Measurements from ENCODE around the gene OR4A5. TPM values are rescaled to one million over a fixed set of nuclear protein-coding genes. Genes with fewer than 3 reads are reported as not detected.
"Not testable (repeated sequence)": the region's sequence is repeated elsewhere in the genome, so short reads cannot be mapped to it uniquely, and the experiment has no call there.

OR4A5 gene
- not detected for total RNA-seq

GRCh38 chr11:54706532-54706931 is at the start of gene OR4A5:
OR4A5 (plus strand) TSS chr11:54706832; CDS start chr11:54706885, 53 bp downstream.
- H3K27ac ChIP-seq; H3K27me3 ChIP-seq (replicated peaks; ENCODE audit: insufficient read depth); H3K9me3 ChIP-seq; intact Hi-C loops (cut with DNase I); H3K4me1 ChIP-seq (replicated peaks); H3K36me3 ChIP-seq; H3K4me3 ChIP-seq; DNase-seq (ENCODE audit: low spot score): not testable (repeated sequence)
- WGBS, result 0% methylated on average over 1 of the region's 1 CpG

- intact Hi-C loops (cut with DNase I); H3K36me3 ChIP-seq; H3K9me3 ChIP-seq; H3K4me1 ChIP-seq (replicated peaks); H3K27ac ChIP-seq; H3K27me3 ChIP-seq (replicated peaks; ENCODE audit: insufficient read depth); H3K4me3 ChIP-seq; DNase-seq (ENCODE audit: low spot score): not testable (repeated sequence)
- 72% methylated on average over 5 of the region's 5 CpGs for WGBS
These were observed 13.5 kb downstream of the OR4A5 start for GRCh38 chr11:54720094-54720493.

Other genes with a start within 250 kb of the OR4A5 start
- not detected for gene OR4C46, start 102.8 kb upstream of the OR4A5 start, total RNA-seq

Data from prostate gland (tissue), 2 donors.